ENCODE measurements around the gene ERAS.

GRCh38 chrX:48833542-48834138, 7.3 kb downstream of the ERAS start:
- TF ChIP-seq POLR2A (IDR thresholded peaks at IDR 0.05) (no peak), CTCF (IDR thresholded peaks at IDR 0.05) (no peak), POLR2AphosphoS5 (IDR thresholded peaks at IDR 0.05) (no peak)

Data from transverse colon (tissue), 4 donors.